Calu3 (cell line): ENCODE results near the gene CDCA7L. TPM values are rescaled to one million over a fixed set of nuclear protein-coding genes. Genes with fewer than 3 reads are reported as not detected.

Experiments used
- BruUV-seq: library from RNA; stranded (reverse); fragments of 400-500 nt; replicated peaks from 2 replicates; lab custom pipeline; 2021; lab: Mats Ljungman, UMichigan
- CTCF ChIA-PET: fragments of 300-600 bp; sonication (Branson Sonifier 250); formaldehyde crosslinking; loops from one replicate; lab custom pipeline; 2022; ENCODE audit warnings: antibody characterized with exemption; lab: Charles Lee
- DNase-seq: peaks from one replicate; pipeline ENCODE4 v3.0.0; 2022
- H3K27ac Mint-ChIP-seq: one replicate; pipeline ENCODE4 v1.8.0; 2022; ENCODE audit warnings: mixed read lengths; ENCODE audit not compliant: unreplicated experiment
- H3K27me3 Mint-ChIP-seq: one replicate; pipeline ENCODE4 v1.8.0; 2022; ENCODE audit warnings: mixed read lengths; ENCODE audit not compliant: unreplicated experiment
- H3K36me3 Mint-ChIP-seq: one replicate; pipeline ENCODE4 v1.8.0; 2022; ENCODE audit warnings: mild to moderate bottlenecking, moderate library complexity, mixed read lengths; ENCODE audit not compliant: insufficient read depth, unreplicated experiment
- H3K4me1 Mint-ChIP-seq: one replicate; pipeline ENCODE4 v1.8.0; 2022; ENCODE audit warnings: mild to moderate bottlenecking, low read depth, mixed read lengths; ENCODE audit not compliant: unreplicated experiment
- H3K4me3 Mint-ChIP-seq: one replicate; pipeline ENCODE4 v1.8.0; 2022; ENCODE audit warnings: mild to moderate bottlenecking, low read depth, moderate library complexity, mixed read lengths; ENCODE audit not compliant: unreplicated experiment
- H3K9me3 Mint-ChIP-seq: one replicate; pipeline ENCODE4 v1.8.0; 2022; ENCODE audit warnings: low read depth, mixed read lengths; ENCODE audit not compliant: unreplicated experiment
- intact Hi-C: fragments of 100-400 bp; cut with micrococcal nuclease; formaldehyde crosslinking; loops from one replicate; pipeline ENCODE4 v1.10.0; 2022; ENCODE audit not compliant: unreplicated experiment
- total RNA-seq: library from RNA; stranded (reverse); gene quantifications from 2 replicates; pipeline ENCODE4 v1.2.3, GENCODE V29; 2022
- TF ChIP-seq, protein P1 (sequence below): fragments of 200-600 bp; IDR thresholded peaks from one replicate; pipeline ENCODE4 v1.8.0; 2022; ENCODE audit warnings: antibody characterized with exemption; ENCODE audit not compliant: unreplicated experiment

CDCA7L gene
- total RNA-seq, 1 experiment from 2014 or later: 76.3 TPM

DNA sequence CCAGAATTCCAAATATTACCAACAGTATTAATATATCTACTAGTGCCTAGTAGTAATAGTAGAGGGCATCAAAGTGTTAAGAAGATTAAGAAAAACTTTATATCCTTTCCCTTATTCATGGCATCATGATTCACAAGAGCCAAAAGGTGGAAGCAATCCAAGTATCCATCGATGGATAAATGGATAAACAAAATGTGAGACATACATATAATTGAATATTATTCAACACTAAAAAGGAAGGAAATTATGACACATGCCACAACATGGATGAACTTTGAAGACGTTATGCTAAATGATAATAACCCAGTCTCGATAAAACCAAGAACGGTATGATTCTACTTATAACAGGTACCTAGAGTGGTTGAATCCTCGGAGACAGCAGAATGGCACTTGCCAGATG lies 23.1 kb downstream of the CDCA7L start:
- no TSS peak for BruUV-seq
- H3K4me1 Mint-ChIP-seq: no peaks in the 10 kb centered on the region
- TF ChIP-seq, protein P1, sequence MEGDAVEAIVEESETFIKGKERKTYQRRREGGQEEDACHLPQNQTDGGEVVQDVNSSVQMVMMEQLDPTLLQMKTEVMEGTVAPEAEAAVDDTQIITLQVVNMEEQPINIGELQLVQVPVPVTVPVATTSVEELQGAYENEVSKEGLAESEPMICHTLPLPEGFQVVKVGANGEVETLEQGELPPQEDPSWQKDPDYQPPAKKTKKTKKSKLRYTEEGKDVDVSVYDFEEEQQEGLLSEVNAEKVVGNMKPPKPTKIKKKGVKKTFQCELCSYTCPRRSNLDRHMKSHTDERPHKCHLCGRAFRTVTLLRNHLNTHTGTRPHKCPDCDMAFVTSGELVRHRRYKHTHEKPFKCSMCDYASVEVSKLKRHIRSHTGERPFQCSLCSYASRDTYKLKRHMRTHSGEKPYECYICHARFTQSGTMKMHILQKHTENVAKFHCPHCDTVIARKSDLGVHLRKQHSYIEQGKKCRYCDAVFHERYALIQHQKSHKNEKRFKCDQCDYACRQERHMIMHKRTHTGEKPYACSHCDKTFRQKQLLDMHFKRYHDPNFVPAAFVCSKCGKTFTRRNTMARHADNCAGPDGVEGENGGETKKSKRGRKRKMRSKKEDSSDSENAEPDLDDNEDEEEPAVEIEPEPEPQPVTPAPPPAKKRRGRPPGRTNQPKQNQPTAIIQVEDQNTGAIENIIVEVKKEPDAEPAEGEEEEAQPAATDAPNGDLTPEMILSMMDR: no peak
- no peak overlapping the region for H3K27ac Mint-ChIP-seq
- DNase-seq: no peak
- CTCF ChIA-PET: no interaction called here
- intact Hi-C loops: loop anchor here (5.0 kb wide), 1 partner anchor 80 kb away; no protein-coding TSS in a partner anchor
- no peaks in the 10 kb centered on the region for H3K27me3 Mint-ChIP-seq
- H3K4me3 Mint-ChIP-seq: no peak overlapping the region
- H3K36me3 Mint-ChIP-seq: no peaks in the 10 kb centered on the region
- no peaks in the 10 kb centered on the region for H3K9me3 Mint-ChIP-seq

DNA sequence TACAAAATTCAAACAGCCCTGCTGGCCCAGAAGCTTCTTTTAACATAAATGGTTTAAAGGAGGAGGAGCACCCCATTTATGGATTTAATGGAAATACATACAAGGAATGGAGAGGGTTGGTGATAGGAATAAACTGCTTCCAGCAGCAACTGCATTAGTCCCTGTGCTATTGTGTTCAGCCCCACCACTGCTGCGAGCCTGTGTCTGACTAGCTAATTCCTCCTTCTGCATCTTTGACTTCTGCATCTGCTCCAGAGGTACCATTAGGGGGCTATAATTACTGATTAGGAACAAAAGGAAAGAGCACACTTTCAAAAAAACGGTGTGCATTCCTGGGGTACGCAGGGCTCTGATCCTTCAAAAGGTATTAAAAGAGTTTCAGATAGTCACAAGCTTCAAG lies 24.8 kb downstream of the CDCA7L start:
- CTCF ChIA-PET: interaction anchor here (0.6 kb wide), 1 partner anchor 8 kb away, joined by 3 read pairs; no protein-coding TSS in a partner anchor

DNA sequence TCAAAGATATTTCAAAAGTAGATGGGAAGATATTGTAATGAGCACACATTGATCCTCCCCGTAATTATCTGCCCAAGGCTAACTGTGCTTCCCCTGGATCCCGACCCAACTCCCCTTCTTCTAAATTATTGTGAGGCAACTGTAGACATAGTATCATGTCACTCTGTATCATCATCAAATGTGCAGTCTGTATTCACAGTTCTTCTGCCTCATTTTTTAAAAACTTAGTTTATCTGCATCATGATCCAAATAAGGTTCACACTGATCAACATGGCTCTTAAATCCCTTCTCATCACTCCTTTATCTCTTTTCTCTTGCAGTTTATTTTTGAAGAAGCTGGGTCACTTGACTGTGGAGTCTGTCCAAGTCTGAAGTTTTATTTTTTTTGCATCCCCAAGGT lies 27.5 kb downstream of the CDCA7L start:
- Mint-ChIP-seq H3K4me1 (no peaks in the 10 kb centered on the region), H3K27me3 (no peaks in the 10 kb centered on the region), H3K9me3 (no peaks in the 10 kb centered on the region), H3K27ac (no peak overlapping the region), H3K36me3 (peaks cover 9% of the 10 kb centered on the region), H3K4me3 (no peak overlapping the region)
- no TSS peak for BruUV-seq
- intact Hi-C loops: no loop called here
- TF ChIP-seq, protein P1: no peak
- no peak for DNase-seq
- CTCF ChIA-PET: no interaction called here

More for the DNA sequence above, 24.8 kb downstream of the CDCA7L start:
- no peak overlapping the region for H3K4me3 Mint-ChIP-seq
- no peaks in the 10 kb centered on the region for H3K36me3 Mint-ChIP-seq
- H3K4me1 Mint-ChIP-seq: no peaks in the 10 kb centered on the region
- no peak for DNase-seq
- no peaks in the 10 kb centered on the region for H3K9me3 Mint-ChIP-seq
- no TSS peak for BruUV-seq
- intact Hi-C loops: loop anchor here (5.0 kb wide), 1 partner anchor 81 kb away; no protein-coding TSS in a partner anchor
- H3K27ac Mint-ChIP-seq: no peak overlapping the region
- H3K27me3 Mint-ChIP-seq: no peaks in the 10 kb centered on the region
- TF ChIP-seq, protein P1: no peak

DNA sequence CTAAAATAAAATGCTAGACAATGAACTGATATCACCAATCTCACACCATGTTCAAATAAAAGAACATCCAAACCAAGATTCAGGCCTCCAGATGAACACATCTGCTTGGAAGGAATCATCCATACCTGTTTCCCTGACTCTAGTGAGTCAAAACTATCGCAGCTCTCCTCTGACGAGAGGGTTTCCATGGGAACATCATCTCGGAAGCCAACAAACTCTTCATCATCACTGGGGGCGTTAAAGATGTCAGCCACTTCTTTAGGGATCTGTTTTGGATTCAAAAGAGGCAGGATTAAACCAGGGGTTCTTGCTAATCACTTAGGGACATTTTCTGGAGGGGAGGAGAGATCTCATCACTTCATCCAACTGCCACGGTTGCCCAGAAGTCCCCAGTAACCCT lies 29.1 kb downstream of the CDCA7L start:
- H3K27ac Mint-ChIP-seq: no peak overlapping the region
- H3K36me3 Mint-ChIP-seq: peaks cover 9% of the 10 kb centered on the region
- intact Hi-C loops: no loop called here
- no peaks in the 10 kb centered on the region for H3K27me3 Mint-ChIP-seq
- no peaks in the 10 kb centered on the region for H3K4me1 Mint-ChIP-seq
- TF ChIP-seq, protein P1: no peak
- no peaks in the 10 kb centered on the region for H3K9me3 Mint-ChIP-seq
- CTCF ChIA-PET: no interaction called here
- DNase-seq: no peak
- H3K4me3 Mint-ChIP-seq: no peak overlapping the region
- BruUV-seq: no TSS peak
